Uterus (tissue), 4 donors: ENCODE data around the gene CDC25C. TPM values are rescaled to one million over a fixed set of nuclear protein-coding genes. Genes with fewer than 3 reads are reported as not detected.

ENCODE experiments used
- DNase-seq, 2 donors: peaks; one replicate each; pipeline ENCODE4 v3.0.0-alpha.2; 2019 to 2020
- H3K27ac ChIP-seq, 2 donors: fragments of 200-600 bp; sonication (generic); 1 replicate in 1 of 2; 2 replicates in 1 of 2; pipeline ENCODE4 v1.5.1; 2016 to 2018
- H3K27me3 ChIP-seq, 2 donors: fragments of 200-600 bp; sonication (generic); one replicate each; pipeline ENCODE4 v1.5.1; 2018 to 2019; ENCODE audit warnings: control low read depth in 1 of 2
- H3K36me3 ChIP-seq, 2 donors: fragments of 200-600 bp; sonication (generic); one replicate each; pipeline ENCODE4 v1.5.1; 2019; ENCODE audit warnings: control low read depth in 1 of 2
- H3K4me1 ChIP-seq, 2 donors: fragments of 200-600 bp; sonication (generic); one replicate each; pipeline ENCODE4 v1.5.1; 2018 to 2019; ENCODE audit warnings: control low read depth in 1 of 2
- H3K4me3 ChIP-seq, 2 donors: fragments of 200-600 bp; sonication (generic); 1 replicate in 1 of 2; 2 replicates in 1 of 2; pipeline ENCODE4 v1.5.1; 2018 to 2019; ENCODE audit warnings: mild to moderate bottlenecking in 1 of 2
- H3K9me3 ChIP-seq, 2 donors: fragments of 200-600 bp; sonication (generic); one replicate each; pipeline ENCODE4 v1.5.1; 2019; ENCODE audit warnings: control low read depth in 1 of 2
- CTCF ChIP-seq, 4 experiments: fragments of 200-600 bp in 2 of 4; fragments of 450-650 bp in 2 of 4; sonication (generic) in 2 of 4; IDR thresholded peaks; one replicate each; pipeline ENCODE4 v1.5.1; 2016 to 2019; ENCODE audit warnings: antibody characterized with exemption in 4 of 4, mild to moderate bottlenecking in 2 of 4, moderate library complexity in 1 of 4
- POLR2A ChIP-seq, 2 donors: fragments of 450-650 bp; IDR thresholded peaks; one replicate each; pipeline ENCODE4 v1.6.1; 2016; ENCODE audit warnings: antibody characterized with exemption in 2 of 2, mild to moderate bottlenecking in 1 of 2, moderate library complexity in 1 of 2
- intact Hi-C: fragments of 100-400 bp; cut with DNase I; formaldehyde crosslinking; loops from one replicate; pipeline ENCODE4 v1.15.1; 2023; ENCODE audit warnings: low total_unique reads
- total RNA-seq, 4 donors: library from RNA; depleted of rRNA in 3 of 4; stranded (reverse); fragments of >200 nt in 3 of 4; gene quantifications; one replicate each; pipeline versions ENCODE4 v1.1.0 to v1.2.4, GENCODE V29; 2014 to 2023
- donor health status: DM: yes; HTN: yes; CAD: no.

CDC25C gene
- total RNA-seq, 4 donors from 2014 or later: 4.6 TPM; not detected in 3

- no peak for TF ChIP-seq CTCF (IDR thresholded peaks at IDR 0.05)
- no peak for TF ChIP-seq POLR2A (IDR thresholded peaks at IDR 0.05)
- Histone ChIP-seq H3K36me3 (no peaks in the 10 kb centered on the region), H3K27me3 (no peaks in the 10 kb centered on the region), H3K9me3 (no peaks in the 10 kb centered on the region), H3K4me3 (no peak overlapping the region), H3K27ac (no peak overlapping the region), H3K4me1 (peaks cover 7 to 9% of the 10 kb centered on the region in 2 donors)
- DNase-seq: no peak
- intact Hi-C loops: no loop called here
Measured at GRCh38 chr5:138359621-138360020, 28.0 kb upstream of the CDC25C start.

- TF ChIP-seq CTCF (IDR thresholded peaks at IDR 0.05) (no peak), POLR2A (IDR thresholded peaks at IDR 0.05) (no peak)
- Histone ChIP-seq H3K9me3 (no peaks in the 10 kb centered on the region), H3K36me3 (no peaks in the 10 kb centered on the region), H3K4me3 (peak overlapping the region in 1 of 2 donors; percentile 93), H3K27me3 (no peaks in the 10 kb centered on the region), H3K4me1 (peaks cover 7 to 17% of the 10 kb centered on the region in 2 donors), H3K27ac (peak overlapping the region in 1 of 2 donors; percentile 95)
- intact Hi-C loops: no loop called here
- DNase-seq: no peak
Measured at GRCh38 chr5:138354926-138355378, 23.3 kb upstream of the CDC25C start.

GRCh38 chr5:138354387-138354786 is 22.8 kb upstream of the CDC25C start:
- intact Hi-C loops: no loop called here
- H3K9me3 ChIP-seq: no peaks in the 10 kb centered on the region
- H3K27me3 ChIP-seq: no peaks in the 10 kb centered on the region
- TF ChIP-seq POLR2A (IDR thresholded peaks at IDR 0.05): no peak
- no peak for TF ChIP-seq CTCF (IDR thresholded peaks at IDR 0.05)
- H3K36me3 ChIP-seq: no peaks in the 10 kb centered on the region
- H3K4me1 ChIP-seq: peaks cover 7 to 17% of the 10 kb centered on the region in 2 donors
- DNase-seq: no peak
- peak overlapping the region; percentile 95 to 97 for H3K27ac ChIP-seq
- H3K4me3 ChIP-seq: peak overlapping the region in 1 of 2 donors; percentile 93

GRCh38 chr5:138353560-138354080 is 22.0 kb upstream of the CDC25C start:
- TF ChIP-seq CTCF (IDR thresholded peaks at IDR 0.05) (no peak), POLR2A (IDR thresholded peaks at IDR 0.05) (no peak)
- intact Hi-C loops: no loop called here
- DNase-seq: no peak
- no peaks in the 10 kb centered on the region for H3K27me3 ChIP-seq
- H3K36me3 ChIP-seq: no peaks in the 10 kb centered on the region
- H3K4me3 ChIP-seq: peak overlapping the region; percentile 55 to 93
- H3K4me1 ChIP-seq: peaks cover 7 to 17% of the 10 kb centered on the region in 2 donors
- H3K9me3 ChIP-seq: no peaks in the 10 kb centered on the region
- H3K27ac ChIP-seq: peak overlapping the region; percentile 95 to 97

- Histone ChIP-seq H3K4me3 (peak overlapping the region; percentile 55 to 93), H3K36me3 (no peaks in the 10 kb centered on the region), H3K9me3 (no peaks in the 10 kb centered on the region), H3K27ac (peak overlapping the region; percentile 95 to 97), H3K27me3 (no peaks in the 10 kb centered on the region), H3K4me1 (peaks cover 7 to 17% of the 10 kb centered on the region in 2 donors)
- DNase-seq: peak; percentile 46 to 60
- intact Hi-C loops: no loop called here
- TF ChIP-seq POLR2A (IDR thresholded peaks at IDR 0.05) (peak in 1 of 2 donors; percentile 10), CTCF (IDR thresholded peaks at IDR 0.05) (peak in 3 of 4 experiments; percentile 0 to 33 (median 18))
Measured at GRCh38 chr5:138352722-138353559, 21.3 kb upstream of the CDC25C start.
